Activated CD4-positive, alpha-beta T cell treated with anti-CD3 and anti-CD28 coated beads, Interleukin-10, Interleukin-2, amounts not matched to agents 100 ng/mL and 50 ng/mL, durations not matched to agents 16 hours and 8 hours (primary cell): Measurements from ENCODE around the gene METTL26.

ENCODE experiments used
- DNase-seq: peaks from one replicate; pipeline ENCODE4 v3.0.0-alpha.2; 2020

Gene METTL26

DNA sequence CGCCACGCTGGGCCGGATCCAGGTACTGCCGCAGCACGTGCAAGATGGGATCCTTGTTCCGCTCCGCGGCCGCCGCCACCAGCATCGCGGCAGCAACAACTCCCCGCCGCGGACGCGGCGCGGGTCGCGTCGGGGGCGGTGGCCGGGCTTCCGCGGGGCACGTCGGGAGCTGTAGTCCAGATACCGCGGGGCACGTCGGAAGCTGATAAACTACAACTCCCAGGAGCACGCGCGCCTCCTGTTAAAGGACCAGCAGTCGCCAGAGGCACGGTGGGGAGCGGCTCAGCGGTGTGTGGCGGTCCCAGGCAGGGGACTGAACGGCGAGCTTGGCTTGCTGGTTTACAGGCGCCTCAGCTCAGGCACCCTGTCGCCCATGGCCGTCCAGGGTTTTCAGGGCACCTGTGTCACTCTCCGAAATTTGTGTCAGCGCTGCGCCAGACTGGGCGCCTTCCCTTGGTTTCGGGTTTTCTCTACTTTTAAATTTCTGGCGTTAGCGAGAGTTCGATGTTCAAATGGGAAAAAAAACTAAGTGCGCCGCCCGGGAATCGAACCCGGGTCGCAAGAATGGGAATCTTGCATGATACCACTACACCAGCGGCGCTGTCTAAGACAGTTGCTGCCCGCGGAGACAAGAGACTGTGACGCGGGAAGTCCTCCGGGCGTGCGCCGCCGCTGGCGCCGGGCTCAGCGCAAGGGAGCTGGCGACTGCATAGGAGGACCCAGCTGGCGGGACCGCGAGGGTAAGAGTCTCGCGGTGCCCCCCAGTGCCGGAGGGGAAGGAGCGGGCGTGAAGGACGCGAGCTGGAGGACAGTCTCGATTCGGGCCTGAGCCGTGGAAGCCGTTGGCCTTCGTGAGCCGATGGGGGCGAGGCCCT is at the start of gene METTL26:
Gene METTL26 (minus strand): TSS at position 100 of the 875 bp plus-strand sequence. CDS start 15 bp downstream, at position 85.
- DNase-seq: peak; percentile 97

DNA sequence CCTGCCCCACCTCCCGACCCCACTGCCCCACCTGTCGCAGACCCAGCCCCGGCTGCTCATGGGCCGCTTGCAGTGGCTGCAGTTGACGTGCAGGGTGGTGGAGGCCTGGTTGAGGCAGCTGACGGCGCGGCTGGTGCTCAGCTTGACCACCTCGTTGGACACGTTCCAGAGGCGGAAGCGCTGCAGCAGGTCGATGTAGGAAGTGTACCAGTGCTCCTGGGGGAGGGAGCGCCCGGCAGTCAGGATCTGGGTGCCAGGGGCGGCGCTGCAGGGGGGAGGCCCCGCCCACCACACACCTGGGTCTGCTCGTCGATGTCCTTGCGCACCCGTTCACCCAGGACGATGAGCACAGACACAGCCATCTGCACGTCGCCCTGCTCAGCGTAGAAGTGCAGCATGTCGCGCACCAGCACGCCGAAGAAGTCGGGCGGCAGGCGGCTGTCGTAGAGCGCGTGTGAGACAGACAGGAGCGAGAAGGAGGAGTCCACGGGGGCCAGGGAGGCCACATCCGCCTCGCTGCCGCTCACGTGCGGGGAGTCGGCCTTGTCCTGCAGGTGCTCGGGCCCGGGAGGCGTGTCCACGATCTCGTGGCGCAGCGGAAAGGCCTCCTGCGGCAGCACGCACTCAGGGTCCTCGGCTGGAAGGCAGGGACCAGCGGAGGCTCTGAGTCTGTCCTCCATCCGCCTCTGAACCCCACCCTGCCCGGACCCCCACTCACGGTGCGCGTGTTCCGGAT is 49.0 kb upstream of the METTL26 start:
- no peak for DNase-seq

DNA sequence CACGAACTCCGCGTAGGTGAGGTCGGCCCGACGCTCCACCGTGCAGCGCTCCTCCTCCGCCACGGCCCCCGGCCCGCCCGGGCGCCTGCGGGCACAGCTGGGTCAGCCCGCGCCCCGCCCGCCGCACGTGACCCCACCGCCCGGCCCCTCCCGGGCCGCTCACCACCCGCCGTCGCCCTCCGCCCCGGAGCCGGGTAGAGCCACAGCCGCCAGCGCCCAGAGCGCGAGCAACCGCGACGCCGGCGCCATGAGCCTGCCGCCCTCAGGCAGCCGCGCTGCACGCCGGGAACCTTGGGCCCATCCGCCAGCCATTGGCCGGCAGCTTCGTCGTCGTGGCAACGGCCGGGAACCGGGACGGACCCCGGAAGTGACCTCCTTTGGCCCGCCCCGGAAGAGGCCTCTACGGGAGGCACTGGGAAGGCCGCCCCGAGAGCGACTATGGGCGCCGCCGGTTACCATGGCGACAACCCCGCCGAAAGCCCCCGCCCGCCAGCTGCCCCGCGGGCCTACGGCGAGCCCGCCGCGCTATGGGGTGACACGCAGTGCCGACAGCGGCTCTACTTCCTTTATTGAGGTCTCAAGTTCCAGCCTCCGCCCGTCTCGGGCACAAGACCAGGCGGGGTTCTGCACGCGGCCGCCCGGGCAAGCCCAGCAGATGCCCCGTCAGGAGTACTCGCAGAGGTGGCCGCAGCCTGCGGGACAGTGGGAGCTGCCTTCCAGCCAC is 48.1 kb upstream of the METTL26 start, which contains the start of gene JMJD8:
Gene JMJD8 (minus strand): TSS at position 264 of the 724 bp plus-strand sequence. CDS start 15 bp downstream, at position 249.
- peak; percentile 99 for DNase-seq

DNA sequence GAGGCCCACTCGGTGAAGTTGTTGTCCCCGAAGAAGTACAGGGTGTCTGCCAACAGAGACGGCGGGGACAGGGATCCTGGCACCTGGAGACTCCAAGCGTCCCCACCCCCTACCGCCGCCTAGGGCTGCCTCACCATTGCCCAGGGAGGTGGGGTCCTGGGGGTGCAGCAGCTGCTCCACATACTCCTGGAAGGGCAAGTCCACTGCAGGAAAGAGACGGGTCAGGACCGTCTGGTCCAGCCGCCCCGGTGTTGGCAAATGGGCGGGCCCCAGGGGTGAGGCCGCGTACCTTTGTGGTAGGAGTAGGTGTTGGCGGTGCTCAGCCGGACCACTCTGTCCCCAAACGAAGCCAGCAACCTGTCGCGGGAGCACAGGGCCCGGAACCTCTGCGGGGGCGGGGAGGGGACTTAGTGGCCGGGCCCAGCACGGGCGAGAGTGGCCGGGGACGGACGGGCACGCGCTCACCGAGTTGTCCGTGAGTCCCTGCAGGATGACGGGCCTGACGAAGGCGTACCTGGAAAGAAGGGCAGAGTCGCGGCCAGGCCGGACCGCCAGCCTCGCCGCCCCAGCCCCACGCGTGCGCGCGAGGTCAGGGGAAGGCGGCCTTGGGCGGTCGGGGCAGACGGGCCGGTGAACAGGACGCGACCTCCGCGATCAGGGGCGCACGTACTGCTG is 47.4 kb upstream of the METTL26 start:
- no peak for DNase-seq

GRCh38 chr16:682493-683395 is 46.6 kb upstream of the METTL26 start:
- no peak for DNase-seq

DNA sequence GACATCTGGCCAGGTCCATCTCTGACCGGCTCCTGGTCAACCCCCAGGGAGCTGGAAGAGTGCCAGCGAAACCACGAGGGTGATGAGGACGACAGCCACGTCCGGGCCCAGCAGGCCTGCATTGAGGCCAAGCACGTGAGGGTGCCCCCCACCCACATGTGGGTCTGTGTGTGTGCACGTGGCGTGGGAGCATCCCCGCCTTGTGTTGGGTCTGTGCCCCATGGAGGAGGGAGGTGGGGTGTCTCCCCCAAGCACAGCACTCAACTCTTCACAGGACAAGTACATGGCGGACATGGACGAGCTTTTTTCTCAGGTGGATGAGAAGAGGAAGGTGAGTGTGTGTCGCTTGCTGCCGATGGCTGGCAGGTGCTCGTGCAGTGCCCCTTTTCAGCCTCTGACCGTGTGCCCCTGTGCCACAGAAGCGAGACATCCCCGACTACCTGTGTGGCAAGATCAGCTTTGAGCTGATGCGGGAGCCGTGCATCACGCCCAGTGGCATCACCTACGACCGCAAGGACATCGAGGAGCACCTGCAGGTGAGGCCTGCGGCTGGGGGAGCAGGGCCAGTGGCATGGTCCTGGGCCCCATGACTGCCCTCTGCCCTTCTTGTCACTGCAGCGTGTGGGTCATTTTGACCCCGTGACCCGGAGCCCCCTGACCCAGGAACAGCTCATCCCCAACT is 45.8 kb upstream of the METTL26 start:
- DNase-seq: no peak

DNA sequence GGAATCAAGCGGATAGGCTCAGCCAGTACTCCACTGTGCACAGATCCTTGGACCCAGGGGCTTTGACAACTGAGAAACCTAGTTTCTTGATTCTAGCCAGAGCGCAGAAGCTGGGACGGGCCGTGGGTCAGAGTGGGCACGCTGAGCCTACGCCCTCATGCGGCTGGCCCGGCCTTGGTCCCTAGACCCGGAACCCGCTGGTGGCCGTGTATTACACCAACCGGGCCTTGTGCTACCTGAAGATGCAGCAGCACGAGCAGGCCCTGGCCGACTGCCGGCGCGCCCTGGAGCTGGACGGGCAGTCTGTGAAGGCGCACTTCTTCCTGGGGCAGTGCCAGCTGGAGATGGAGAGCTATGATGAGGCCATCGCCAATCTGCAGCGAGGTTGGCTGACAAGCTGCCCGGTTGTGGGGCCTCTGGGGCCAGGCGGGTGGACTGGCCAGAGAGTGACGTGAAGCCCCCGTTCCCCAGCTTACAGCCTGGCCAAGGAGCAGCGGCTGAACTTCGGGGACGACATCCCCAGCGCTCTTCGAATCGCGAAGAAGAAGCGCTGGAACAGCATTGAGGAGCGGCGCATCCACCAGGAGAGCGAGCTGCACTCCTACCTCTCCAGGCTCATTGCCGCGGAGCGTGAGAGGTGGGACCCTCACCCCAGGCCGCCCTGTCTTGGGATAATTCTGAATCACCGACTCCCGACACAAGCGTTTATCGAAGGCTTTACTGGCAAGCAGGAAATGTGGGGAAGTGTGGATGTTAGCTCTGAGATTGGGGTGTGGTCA is 45.1 kb upstream of the METTL26 start:
- peak; percentile 39 for DNase-seq

GRCh38 chr16:680625-680945 is 44.5 kb upstream of the METTL26 start:
- DNase-seq: no peak

GRCh38 chr16:679814-680624 is 43.9 kb upstream of the METTL26 start, which contains the start of gene STUB1:
STUB1 (plus strand) TSS chr16:680410; CDS start chr16:680526, 116 bp downstream.
- peak; percentile 93 for DNase-seq

- DNase-seq: peak; percentile 72
Observed at GRCh38 chr16:678858-679813, 43.0 kb upstream of the METTL26 start.

GRCh38 chr16:678209-678857 is 42.2 kb upstream of the METTL26 start:
- no peak for DNase-seq

- DNase-seq: no peak
Observed at GRCh38 chr16:677316-678190, 41.4 kb upstream of the METTL26 start.

DNA sequence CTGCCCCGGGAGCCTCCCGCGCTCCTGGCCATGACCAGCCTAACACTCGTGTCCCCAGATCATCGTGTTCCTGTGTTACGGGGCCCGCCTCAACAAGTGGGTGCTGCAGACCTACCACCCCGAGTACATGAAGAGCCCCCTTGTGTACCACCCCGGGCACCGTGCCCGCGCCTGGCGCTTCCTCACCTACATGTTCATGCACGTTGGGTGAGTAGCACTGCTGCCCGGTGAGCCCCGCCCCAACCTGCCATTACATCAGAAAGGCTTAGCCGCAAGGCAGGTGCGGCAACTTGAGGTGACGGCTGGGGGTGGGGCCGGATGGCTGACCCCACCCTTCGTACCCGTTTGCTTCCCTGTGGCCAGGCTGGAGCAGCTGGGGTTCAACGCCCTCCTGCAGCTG is 40.8 kb upstream of the METTL26 start:
- DNase-seq: no peak

- DNase-seq: no peak
Observed at GRCh38 chr16:676565-676902, 40.4 kb upstream of the METTL26 start.

GRCh38 chr16:675884-676564 is 39.9 kb upstream of the METTL26 start:
- no peak for DNase-seq
